Measurements from ENCODE around the gene ZNF451.
"Not testable (repeated sequence)": the region's sequence is repeated elsewhere in the genome, so short reads cannot be mapped to it uniquely, and the experiment has no call there.

ZNF451 gene

GRCh38 chr6:57072108-57072507 is 17.9 kb upstream of the ZNF451 start:
- H3K4me3 ChIP-seq (ENCODE audit: low read length): no peak overlapping the region
- no peak overlapping the region for H3K27ac ChIP-seq (ENCODE audit: low read depth, low read length)
- no peaks in the 10 kb centered on the region for H3K27me3 ChIP-seq (ENCODE audit: control insufficient read depth, insufficient read depth, low read length)
- H3K4me1 ChIP-seq (ENCODE audit: control insufficient read depth, insufficient read depth, low read length): no peaks in the 10 kb centered on the region
- no peak overlapping the region for H3K9ac ChIP-seq (ENCODE audit: low read length)
- no peaks in the 10 kb centered on the region for H3K36me3 ChIP-seq (ENCODE audit: control insufficient read depth, insufficient read depth, low read length)

DNA sequence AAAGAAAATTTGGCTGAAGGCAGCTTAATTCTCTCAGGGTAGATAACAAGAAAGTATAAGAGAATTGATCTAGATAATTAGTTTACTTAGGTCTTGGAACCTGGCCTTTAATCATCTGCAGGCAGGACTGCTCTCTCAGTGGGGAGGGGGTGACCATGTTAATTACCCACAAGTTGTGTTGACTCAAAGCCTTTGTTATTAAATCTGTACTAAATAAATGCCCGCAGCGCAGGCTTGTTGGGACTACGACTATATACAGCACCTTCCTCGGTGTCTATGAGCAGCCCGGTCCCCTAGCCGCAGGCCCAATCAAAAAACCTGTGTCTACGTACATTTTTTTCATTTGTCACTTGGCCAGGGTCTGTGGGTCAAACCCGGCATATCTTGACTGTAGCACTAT is 15.6 kb upstream of the ZNF451 start:
- no peaks in the 10 kb centered on the region for H3K36me3 ChIP-seq (ENCODE audit: control insufficient read depth, insufficient read depth, low read length)

GRCh38 chr6:57075092-57075491 is 14.9 kb upstream of the ZNF451 start:
- Histone ChIP-seq H3K36me3 (ENCODE audit: control insufficient read depth, insufficient read depth, low read length) (no peaks in the 10 kb centered on the region), H3K27ac (ENCODE audit: low read depth, low read length) (no peak overlapping the region), H3K4me3 (ENCODE audit: low read length) (no peak overlapping the region), H3K4me1 (ENCODE audit: control insufficient read depth, insufficient read depth, low read length) (no peaks in the 10 kb centered on the region), H3K27me3 (ENCODE audit: control insufficient read depth, insufficient read depth, low read length) (no peaks in the 10 kb centered on the region), H3K9ac (ENCODE audit: low read length) (no peak overlapping the region)

More for the DNA sequence above, 15.6 kb upstream of the ZNF451 start:
- Histone ChIP-seq H3K27me3 (ENCODE audit: control insufficient read depth, insufficient read depth, low read length) (no peaks in the 10 kb centered on the region), H3K9ac (ENCODE audit: low read length) (no peak overlapping the region), H3K4me1 (ENCODE audit: control insufficient read depth, insufficient read depth, low read length) (no peaks in the 10 kb centered on the region), H3K27ac (ENCODE audit: low read depth, low read length) (no peak overlapping the region), H3K4me3 (ENCODE audit: low read length) (no peak overlapping the region)

DNA sequence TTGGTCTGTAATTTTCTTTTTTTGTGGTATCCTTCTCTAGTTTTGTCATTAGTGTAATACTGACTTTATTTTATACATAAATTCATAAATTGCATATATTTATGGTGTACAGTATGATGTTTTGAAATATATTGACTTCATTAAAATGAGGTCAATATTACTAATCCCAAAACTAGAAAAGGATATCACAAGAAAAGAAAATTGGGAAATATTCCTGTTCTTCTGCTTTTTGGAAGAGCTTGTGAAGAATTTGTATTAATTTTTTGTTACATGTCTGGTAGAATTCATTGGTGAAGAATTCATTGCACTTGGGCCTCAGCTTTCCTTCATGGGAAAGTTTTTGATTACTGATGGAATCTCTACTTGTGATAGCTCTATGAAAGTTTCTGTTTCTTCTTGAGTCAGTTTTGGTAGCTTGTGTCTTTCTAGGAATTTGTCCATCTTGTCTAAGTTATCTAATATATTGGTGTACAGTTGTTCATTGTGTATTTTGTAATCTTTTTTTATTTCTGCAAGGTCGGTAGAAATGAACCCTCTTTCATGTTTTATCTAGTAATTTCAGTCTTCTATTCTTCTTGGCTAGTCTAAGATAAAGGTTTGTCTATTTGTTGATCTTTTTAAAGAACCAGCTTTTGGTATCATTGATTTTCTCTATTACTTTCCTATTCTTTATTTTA is 11.3 kb upstream of the ZNF451 start:
- H3K9ac ChIP-seq (ENCODE audit: low read length): no peak overlapping the region
- no peaks in the 10 kb centered on the region for H3K36me3 ChIP-seq (ENCODE audit: control insufficient read depth, insufficient read depth, low read length)
- H3K4me3 ChIP-seq (ENCODE audit: low read length): no peak overlapping the region

DNA sequence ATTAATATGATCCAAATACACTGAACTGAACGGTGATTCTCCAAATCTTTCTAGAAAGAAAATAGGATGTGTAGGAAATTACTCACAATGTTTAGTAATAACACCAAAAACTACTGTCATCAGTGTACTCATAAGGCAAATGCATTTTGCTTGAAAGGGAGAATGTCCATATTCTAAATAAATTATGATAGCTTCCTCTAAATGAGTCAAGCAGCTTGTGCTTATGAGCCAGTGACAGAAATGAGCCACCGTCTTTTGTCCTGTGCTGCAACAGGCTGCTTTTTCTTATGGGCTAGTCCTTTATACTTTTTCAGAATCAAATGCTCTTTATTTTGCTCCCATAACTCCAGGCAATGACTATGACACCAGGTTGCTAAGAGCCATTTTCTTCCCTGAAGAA is 4.5 kb upstream of the ZNF451 start:
- Histone ChIP-seq H3K4me3 (ENCODE audit: low read length) (no peak overlapping the region), H3K27ac (ENCODE audit: low read depth, low read length) (no peak overlapping the region), H3K4me1 (ENCODE audit: control insufficient read depth, insufficient read depth, low read length) (peaks cover 3% of the 10 kb centered on the region), H3K9ac (ENCODE audit: low read length) (no peak overlapping the region), H3K36me3 (ENCODE audit: control insufficient read depth, insufficient read depth, low read length) (no peaks in the 10 kb centered on the region), H3K27me3 (ENCODE audit: control insufficient read depth, insufficient read depth, low read length) (no peaks in the 10 kb centered on the region)

More for the DNA sequence above, 11.3 kb upstream of the ZNF451 start:
- Histone ChIP-seq H3K27ac (ENCODE audit: low read depth, low read length) (no peak overlapping the region), H3K4me1 (ENCODE audit: control insufficient read depth, insufficient read depth, low read length) (no peaks in the 10 kb centered on the region), H3K27me3 (ENCODE audit: control insufficient read depth, insufficient read depth, low read length) (no peaks in the 10 kb centered on the region)

GRCh38 chr6:57086843-57087242 is 3.1 kb upstream of the ZNF451 start:
- Histone ChIP-seq H3K9ac (ENCODE audit: low read length) (no peak overlapping the region), H3K4me1 (ENCODE audit: control insufficient read depth, insufficient read depth, low read length) (peaks cover 3% of the 10 kb centered on the region), H3K27me3 (ENCODE audit: control insufficient read depth, insufficient read depth, low read length) (no peaks in the 10 kb centered on the region), H3K4me3 (ENCODE audit: low read length) (no peak overlapping the region), H3K36me3 (ENCODE audit: control insufficient read depth, insufficient read depth, low read length) (no peaks in the 10 kb centered on the region), H3K27ac (ENCODE audit: low read depth, low read length) (no peak overlapping the region)

- no peak overlapping the region for H3K9ac ChIP-seq (ENCODE audit: low read length)
- no peak overlapping the region for H3K4me3 ChIP-seq (ENCODE audit: low read length)
- H3K27me3 ChIP-seq (ENCODE audit: control insufficient read depth, insufficient read depth, low read length): no peaks in the 10 kb centered on the region
- no peak overlapping the region for H3K27ac ChIP-seq (ENCODE audit: low read depth, low read length)
- no peaks in the 10 kb centered on the region for H3K36me3 ChIP-seq (ENCODE audit: control insufficient read depth, insufficient read depth, low read length)
- peaks cover 3% of the 10 kb centered on the region for H3K4me1 ChIP-seq (ENCODE audit: control insufficient read depth, insufficient read depth, low read length)
Observed at GRCh38 chr6:57087916-57088315, 2.1 kb upstream of the ZNF451 start.

DNA sequence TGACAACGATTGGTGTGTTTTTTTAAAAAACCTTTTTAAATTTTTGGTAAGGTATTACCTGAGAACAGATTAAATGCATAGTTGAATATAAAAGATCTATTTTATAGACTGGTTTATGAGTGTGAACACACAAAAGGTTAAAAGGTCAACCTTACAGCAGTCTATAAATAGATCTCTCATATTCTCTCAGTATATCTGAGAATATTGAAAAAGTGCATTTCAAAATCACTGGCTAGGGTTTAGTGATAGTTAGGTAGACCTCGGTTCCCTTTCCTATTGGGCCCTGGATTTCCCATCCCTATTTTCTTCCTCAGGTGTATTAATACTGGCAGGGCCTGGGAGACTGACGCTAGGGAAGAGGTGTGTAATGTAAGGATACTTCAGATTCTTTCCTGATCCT is 723 bp upstream of the ZNF451 start:
- H3K27ac ChIP-seq (ENCODE audit: low read depth, low read length): no peak overlapping the region
- H3K4me3 ChIP-seq (ENCODE audit: low read length): peak overlapping the region; percentile 53
- no peak overlapping the region for H3K9ac ChIP-seq (ENCODE audit: low read length)
- no peaks in the 10 kb centered on the region for H3K36me3 ChIP-seq (ENCODE audit: control insufficient read depth, insufficient read depth, low read length)
- H3K27me3 ChIP-seq (ENCODE audit: control insufficient read depth, insufficient read depth, low read length): no peaks in the 10 kb centered on the region
- H3K4me1 ChIP-seq (ENCODE audit: control insufficient read depth, insufficient read depth, low read length): peaks cover 3% of the 10 kb centered on the region

DNA sequence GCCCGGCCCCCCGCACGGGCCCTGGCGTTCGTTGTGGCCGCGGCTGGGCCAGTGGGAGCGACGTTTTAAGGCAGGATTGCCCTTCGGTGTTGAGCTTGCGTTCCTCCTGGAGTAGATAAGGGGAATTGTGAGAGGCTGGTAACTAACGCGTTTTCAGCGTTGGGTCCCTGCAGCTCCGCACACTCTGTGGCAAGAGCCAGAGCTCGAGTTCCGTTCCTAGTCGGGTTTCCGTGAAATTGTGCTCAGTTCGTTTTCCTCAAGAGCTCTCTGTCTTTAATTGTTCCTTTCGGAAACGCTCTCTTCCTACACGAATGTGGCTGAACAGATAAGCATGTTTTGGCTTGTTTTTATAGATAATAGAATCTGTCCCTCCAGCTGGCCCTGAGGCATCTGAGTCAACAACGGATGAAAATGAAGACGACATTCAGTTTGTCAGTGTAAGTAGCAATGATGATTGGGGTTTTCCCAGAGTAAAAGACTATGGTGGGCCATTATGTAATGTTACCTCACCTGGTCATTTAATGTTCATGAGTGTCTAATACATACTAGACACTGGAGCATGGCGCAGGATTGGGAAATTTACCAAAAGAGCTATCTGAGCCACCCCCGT is 575 bp downstream of the ZNF451 start:
- not testable (repeated sequence) for H3K27me3 ChIP-seq (ENCODE audit: control insufficient read depth, insufficient read depth, low read length); H3K4me3 ChIP-seq (ENCODE audit: low read length); H3K9ac ChIP-seq (ENCODE audit: low read length); H3K27ac ChIP-seq (ENCODE audit: low read depth, low read length); H3K4me1 ChIP-seq (ENCODE audit: control insufficient read depth, insufficient read depth, low read length); H3K36me3 ChIP-seq (ENCODE audit: control insufficient read depth, insufficient read depth, low read length)

DNA sequence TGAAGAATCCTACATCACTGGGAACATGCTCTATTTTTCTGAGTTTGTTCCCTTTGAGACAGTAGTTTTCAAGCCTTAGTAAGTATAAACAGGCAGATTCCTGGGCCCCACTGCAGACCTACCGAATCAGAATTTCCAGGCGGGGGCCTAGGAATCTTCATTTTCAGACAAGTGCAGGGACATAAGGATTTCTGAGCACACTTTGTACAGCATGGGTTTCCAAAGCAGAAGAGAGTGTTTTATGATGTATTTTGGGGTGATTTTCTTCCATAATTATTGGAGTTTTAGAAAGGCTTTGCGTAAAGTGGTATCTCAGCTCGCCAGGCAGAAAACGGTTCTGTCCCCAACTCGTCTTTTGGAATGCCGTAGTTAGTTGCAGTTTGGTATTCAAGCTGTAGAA is 1.4 kb downstream of the ZNF451 start:
- not testable (repeated sequence) for H3K36me3 ChIP-seq (ENCODE audit: control insufficient read depth, insufficient read depth, low read length); H3K27me3 ChIP-seq (ENCODE audit: control insufficient read depth, insufficient read depth, low read length); H3K4me3 ChIP-seq (ENCODE audit: low read length); H3K4me1 ChIP-seq (ENCODE audit: control insufficient read depth, insufficient read depth, low read length); H3K9ac ChIP-seq (ENCODE audit: low read length)
- H3K27ac ChIP-seq (ENCODE audit: low read depth, low read length): peak overlapping the region; percentile 10

GRCh38 chr6:57094689-57095088 is 4.7 kb downstream of the ZNF451 start:
- no peaks in the 10 kb centered on the region for H3K27me3 ChIP-seq (ENCODE audit: control insufficient read depth, insufficient read depth, low read length)
- H3K4me1 ChIP-seq (ENCODE audit: control insufficient read depth, insufficient read depth, low read length): no peaks in the 10 kb centered on the region
- no peak overlapping the region for H3K4me3 ChIP-seq (ENCODE audit: low read length)
- peaks cover 5% of the 10 kb centered on the region for H3K36me3 ChIP-seq (ENCODE audit: control insufficient read depth, insufficient read depth, low read length)
- no peak overlapping the region for H3K9ac ChIP-seq (ENCODE audit: low read length)
- H3K27ac ChIP-seq (ENCODE audit: low read depth, low read length): no peak overlapping the region

GRCh38 chr6:57097596-57097995 is 7.6 kb downstream of the ZNF451 start:
- H3K9ac ChIP-seq (ENCODE audit: low read length): no peak overlapping the region
- peaks cover 23% of the 10 kb centered on the region for H3K36me3 ChIP-seq (ENCODE audit: control insufficient read depth, insufficient read depth, low read length)
- no peaks in the 10 kb centered on the region for H3K27me3 ChIP-seq (ENCODE audit: control insufficient read depth, insufficient read depth, low read length)
- no peak overlapping the region for H3K27ac ChIP-seq (ENCODE audit: low read depth, low read length)
- no peaks in the 10 kb centered on the region for H3K4me1 ChIP-seq (ENCODE audit: control insufficient read depth, insufficient read depth, low read length)
- no peak overlapping the region for H3K4me3 ChIP-seq (ENCODE audit: low read length)

- Histone ChIP-seq H3K36me3 (ENCODE audit: control insufficient read depth, insufficient read depth, low read length) (peaks cover 23% of the 10 kb centered on the region), H3K27me3 (ENCODE audit: control insufficient read depth, insufficient read depth, low read length) (no peaks in the 10 kb centered on the region)
Observed at GRCh38 chr6:57102976-57103375, 13.0 kb downstream of the ZNF451 start.

More at GRCh38 chr6:57102976-57103375, 13.0 kb downstream of the ZNF451 start:
- H3K27ac ChIP-seq (ENCODE audit: low read depth, low read length): no peak overlapping the region
- H3K4me1 ChIP-seq (ENCODE audit: control insufficient read depth, insufficient read depth, low read length): no peaks in the 10 kb centered on the region
- H3K4me3 ChIP-seq (ENCODE audit: low read length): no peak overlapping the region
- no peak overlapping the region for H3K9ac ChIP-seq (ENCODE audit: low read length)
